ENCODE results near the gene HSPB8. TPM values are rescaled to one million over a fixed set of nuclear protein-coding genes. Genes with fewer than 3 reads are reported as not detected.

The HSPB8 gene
- total RNA-seq, 2 experiments from 2014 or later, result not detected

DNA sequence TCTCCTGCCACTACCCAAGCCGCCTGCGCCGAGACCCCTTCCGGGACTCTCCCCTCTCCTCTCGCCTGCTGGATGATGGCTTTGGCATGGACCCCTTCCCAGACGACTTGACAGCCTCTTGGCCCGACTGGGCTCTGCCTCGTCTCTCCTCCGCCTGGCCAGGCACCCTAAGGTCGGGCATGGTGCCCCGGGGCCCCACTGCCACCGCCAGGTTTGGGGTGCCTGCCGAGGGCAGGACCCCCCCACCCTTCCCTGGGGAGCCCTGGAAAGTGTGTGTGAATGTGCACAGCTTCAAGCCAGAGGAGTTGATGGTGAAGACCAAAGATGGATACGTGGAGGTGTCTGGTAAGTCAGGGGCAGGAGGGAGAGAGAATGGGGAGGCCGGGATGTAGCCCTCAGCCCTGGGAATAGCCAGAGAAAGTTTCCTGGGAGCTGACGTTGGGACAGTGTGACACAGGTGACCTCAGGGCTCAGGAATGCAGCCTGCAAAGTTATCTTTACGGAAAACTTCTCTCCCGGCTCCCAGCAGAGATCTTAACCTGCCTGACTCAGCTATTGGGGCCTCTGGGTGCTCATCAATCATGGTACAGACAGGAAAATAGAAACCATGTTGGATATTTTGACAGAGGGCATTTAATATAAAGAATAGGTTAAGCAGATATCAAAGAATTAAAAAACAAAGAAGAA is 747 bp downstream of the HSPB8 start:
- H3K9me3 Mint-ChIP-seq (ENCODE audit: low read depth), result no peaks in the 10 kb centered on the region
- no peak for ATAC-seq

DNA sequence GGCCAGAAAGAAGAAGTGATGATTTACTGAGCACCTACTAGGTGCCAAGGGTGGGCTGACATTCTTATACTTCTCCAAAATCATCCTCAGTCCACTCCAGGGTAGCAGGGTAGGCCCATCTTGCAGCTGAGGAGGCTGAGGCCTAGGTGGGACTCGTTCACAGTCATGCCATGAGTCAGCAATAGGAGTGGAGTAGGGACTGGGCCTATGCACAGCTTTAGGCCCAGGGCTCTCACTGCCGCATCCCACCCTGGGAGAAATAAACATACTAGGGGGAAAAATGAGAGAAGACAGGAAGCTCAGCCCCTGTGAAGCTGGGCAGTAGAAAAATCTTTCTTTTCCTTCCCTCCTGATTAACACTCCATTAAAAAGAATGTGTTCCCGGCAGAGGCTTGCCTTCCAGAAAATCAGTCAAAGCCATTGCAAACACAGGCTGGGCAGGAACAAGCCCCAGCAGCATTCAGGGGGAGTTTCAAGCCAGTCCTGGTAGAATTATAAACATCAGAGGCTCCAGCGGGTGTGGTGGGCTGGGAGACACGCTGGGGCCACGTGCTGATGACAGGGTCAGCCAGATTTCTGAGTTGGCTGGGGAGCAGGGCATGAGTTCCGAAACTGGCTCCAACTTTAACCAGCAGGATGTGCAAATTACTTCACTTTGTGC is 1.8 kb downstream of the HSPB8 start:
- CTCF ChIA-PET, result no interaction called here
- Mint-ChIP-seq H3K27ac (no peak overlapping the region), H3K4me3 (no peak overlapping the region), H3K36me3 (no peaks in the 10 kb centered on the region), H3K4me1 (no peaks in the 10 kb centered on the region), H3K9me3 (ENCODE audit: low read depth) (no peaks in the 10 kb centered on the region), H3K27me3 (no peaks in the 10 kb centered on the region)
- DNase-seq (no peak), ATAC-seq (no peak)

More for the DNA sequence above, 747 bp downstream of the HSPB8 start:
- Mint-ChIP-seq H3K27ac (no peak overlapping the region), H3K4me1 (no peaks in the 10 kb centered on the region), H3K36me3 (no peaks in the 10 kb centered on the region), H3K27me3 (no peaks in the 10 kb centered on the region), H3K4me3 (no peak overlapping the region)
- no peak for DNase-seq
- CTCF ChIA-PET, result no interaction called here

DNA sequence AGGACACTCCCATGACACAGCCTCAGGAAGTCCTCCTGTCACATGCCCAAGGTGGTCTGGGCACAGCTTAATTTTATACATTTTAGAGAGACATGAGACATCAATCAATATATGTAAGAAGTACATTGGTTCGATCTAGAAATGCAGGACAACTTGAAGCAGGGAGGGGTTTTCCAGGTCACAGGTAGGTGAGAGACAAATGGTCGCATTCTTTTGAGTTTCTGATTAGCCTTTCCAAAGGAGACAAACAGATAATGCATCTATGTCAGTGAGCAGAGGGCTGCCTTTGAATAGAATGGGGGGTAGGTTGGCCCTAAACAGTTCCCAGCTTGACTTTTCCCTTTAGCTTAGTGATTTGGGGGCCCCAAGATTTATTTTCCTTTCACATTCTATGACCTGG is 2.5 kb downstream of the HSPB8 start:
- H3K4me1 Mint-ChIP-seq, result no peaks in the 10 kb centered on the region
- CTCF ChIA-PET, result no interaction called here
- ATAC-seq, result no peak
- no peak for DNase-seq
- H3K27me3 Mint-ChIP-seq, result no peaks in the 10 kb centered on the region
- no peak overlapping the region for H3K27ac Mint-ChIP-seq
- H3K4me3 Mint-ChIP-seq, result no peak overlapping the region
- H3K9me3 Mint-ChIP-seq (ENCODE audit: low read depth), result no peaks in the 10 kb centered on the region
- no peaks in the 10 kb centered on the region for H3K36me3 Mint-ChIP-seq

DNA sequence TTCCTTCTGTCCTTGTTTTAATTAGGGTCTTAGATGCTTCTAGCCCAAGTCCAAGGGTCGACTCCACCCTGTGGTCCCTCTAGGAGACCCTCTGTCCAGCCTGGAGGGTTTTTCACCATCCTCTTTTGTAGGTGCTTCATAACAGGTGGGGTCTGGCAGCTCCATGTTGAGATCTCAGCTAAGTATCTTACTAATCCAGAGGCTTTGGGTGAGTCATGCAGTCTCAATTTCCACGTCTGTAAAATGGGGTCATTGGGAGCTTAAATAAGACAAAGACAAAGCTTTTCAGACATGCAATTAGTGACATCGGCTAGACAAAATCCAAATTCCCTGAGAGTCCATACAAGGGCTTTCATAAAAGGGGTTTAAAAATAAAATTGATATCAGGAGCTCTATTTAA is 3.2 kb downstream of the HSPB8 start:
- Mint-ChIP-seq H3K27ac (no peak overlapping the region), H3K27me3 (no peaks in the 10 kb centered on the region), H3K9me3 (ENCODE audit: low read depth) (no peaks in the 10 kb centered on the region), H3K36me3 (no peaks in the 10 kb centered on the region), H3K4me3 (no peak overlapping the region), H3K4me1 (no peaks in the 10 kb centered on the region)
- DNase-seq, result no peak
- CTCF ChIA-PET, result interaction anchor here (0.9 kb wide), 1 partner anchor 231 kb away, joined by 3 read pairs; no protein-coding TSS in a partner anchor
- ATAC-seq, result no peak

DNA sequence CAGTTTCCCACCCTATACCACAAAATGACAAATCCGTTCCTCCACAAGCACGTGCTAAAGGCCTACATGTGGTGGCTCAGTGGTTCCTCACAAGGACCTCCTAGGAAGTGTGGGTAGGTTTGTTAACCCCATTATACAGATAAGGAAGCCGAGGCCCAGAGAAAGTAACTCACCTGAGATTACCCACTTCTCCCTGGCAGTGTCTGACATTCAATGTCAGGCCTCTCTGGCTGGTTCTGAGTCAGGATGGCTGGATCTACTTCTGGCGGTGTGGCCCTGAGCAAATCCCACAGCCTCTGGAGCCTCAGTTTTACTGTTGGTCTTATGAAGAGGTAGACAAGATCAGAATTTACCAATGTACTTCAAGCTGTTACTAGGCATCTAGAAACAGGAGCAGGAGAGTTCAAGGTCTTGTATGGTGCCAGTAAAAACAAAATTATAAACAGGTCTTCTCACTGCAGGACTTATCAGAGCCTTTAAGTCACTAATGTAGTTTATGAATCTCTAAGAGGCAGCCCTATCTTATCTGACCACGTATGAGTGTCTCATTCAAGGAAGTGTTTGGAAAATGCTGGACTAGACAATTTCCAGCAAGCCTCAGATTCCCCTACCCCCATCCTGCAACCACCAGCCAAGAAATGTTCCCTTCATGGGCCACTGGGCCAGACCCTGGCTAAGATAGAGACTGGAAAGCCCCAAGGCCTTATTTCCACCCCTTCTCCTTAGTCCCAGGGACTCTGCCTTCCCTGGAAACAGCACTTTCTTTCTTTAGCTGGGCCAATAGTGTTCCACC is 4.2 kb downstream of the HSPB8 start:
- H3K4me3 Mint-ChIP-seq, result no peak overlapping the region
- no peak for DNase-seq
- no peaks in the 10 kb centered on the region for H3K36me3 Mint-ChIP-seq
- no peak for ATAC-seq
- H3K27ac Mint-ChIP-seq, result no peak overlapping the region
- CTCF ChIA-PET, result no interaction called here
- H3K27me3 Mint-ChIP-seq, result no peaks in the 10 kb centered on the region
- no peaks in the 10 kb centered on the region for H3K9me3 Mint-ChIP-seq (ENCODE audit: low read depth)
- H3K4me1 Mint-ChIP-seq, result no peaks in the 10 kb centered on the region

DNA sequence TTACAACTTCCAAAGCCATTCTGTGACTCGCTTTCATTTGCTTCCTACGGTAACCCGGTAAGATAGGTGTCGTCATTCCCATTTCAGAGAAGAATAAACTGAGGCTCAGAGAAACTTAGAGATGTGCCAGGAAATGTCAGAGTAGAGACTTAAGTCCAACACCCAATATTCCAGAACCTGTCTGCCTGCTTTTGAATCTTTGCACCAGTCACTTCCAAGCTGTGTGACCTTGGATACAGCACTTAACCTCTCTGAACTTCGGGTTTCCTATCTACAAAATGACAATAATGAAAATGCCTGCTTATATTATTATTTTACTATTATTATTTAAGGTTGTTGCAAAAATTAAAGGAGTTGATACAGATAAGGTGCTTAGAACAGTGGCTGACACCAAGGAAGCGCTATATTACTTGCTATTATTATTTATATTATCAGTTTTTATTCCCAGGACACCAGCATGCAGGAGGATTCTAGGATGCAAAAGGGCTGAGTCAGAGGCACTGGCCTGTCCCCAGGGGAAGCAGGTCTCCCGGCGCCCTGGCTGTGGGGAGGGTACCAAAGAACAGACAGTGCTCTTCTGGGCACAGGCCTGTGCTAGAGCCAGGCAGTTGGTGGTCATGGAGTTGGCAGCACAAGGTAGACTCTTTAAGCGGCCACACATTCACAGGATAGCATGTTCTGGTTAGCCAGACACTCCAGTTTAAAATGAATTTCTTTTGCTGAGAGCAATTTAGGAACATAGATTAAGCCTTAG is 5.4 kb downstream of the HSPB8 start:
- Mint-ChIP-seq H3K4me3 (no peak overlapping the region), H3K36me3 (no peaks in the 10 kb centered on the region), H3K27me3 (no peaks in the 10 kb centered on the region), H3K27ac (no peak overlapping the region), H3K4me1 (no peaks in the 10 kb centered on the region), H3K9me3 (ENCODE audit: low read depth) (no peaks in the 10 kb centered on the region)
- DNase-seq (no peak), ATAC-seq (no peak)
- CTCF ChIA-PET, result no interaction called here

DNA sequence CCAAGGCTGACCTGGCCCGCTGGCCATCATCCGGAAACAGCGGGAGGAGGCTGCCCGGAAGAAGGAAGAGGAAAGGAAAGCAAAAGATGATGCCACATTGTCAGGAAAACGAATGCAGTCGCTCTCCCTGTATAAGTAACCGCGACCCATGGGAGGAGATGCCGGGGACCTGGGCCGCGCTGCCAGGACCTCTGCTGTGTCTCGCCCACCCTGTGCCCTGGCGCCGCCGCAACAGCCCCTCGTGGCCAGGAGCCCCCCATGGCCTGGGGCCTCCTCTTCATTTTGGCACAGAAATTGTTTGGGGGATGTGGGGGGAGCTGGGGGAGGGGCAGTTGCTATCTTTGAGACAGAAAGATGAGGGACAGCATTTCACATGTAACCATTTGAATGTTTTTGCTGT is 16.5 kb downstream of the HSPB8 start:
- no peak for ATAC-seq
- Mint-ChIP-seq H3K36me3 (no peaks in the 10 kb centered on the region), H3K4me3 (no peak overlapping the region), H3K4me1 (no peaks in the 10 kb centered on the region), H3K9me3 (ENCODE audit: low read depth) (peaks cover 4% of the 10 kb centered on the region), H3K27me3 (no peaks in the 10 kb centered on the region), H3K27ac (no peak overlapping the region)
- CTCF ChIA-PET, result no interaction called here
- DNase-seq, result no peak

DNA sequence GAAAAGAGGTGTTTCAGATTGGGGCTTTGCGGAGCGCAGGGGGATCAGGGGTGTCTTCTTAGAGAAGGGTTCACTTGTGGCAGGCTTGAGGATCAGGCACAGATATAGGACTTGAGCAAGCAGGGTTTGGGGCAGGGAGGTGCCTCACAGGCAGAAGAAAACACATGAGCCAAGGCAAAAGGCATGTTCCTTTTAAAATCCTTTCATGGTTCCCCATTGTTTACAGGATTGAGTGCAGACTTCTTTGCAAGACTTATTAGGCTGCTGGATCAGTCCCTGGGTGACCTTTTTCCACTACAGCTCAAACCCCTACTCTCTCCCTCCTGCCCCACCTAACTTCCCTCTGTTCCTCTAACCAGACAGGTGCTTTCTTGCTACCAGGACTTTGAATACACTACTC is 19.7 kb downstream of the HSPB8 start:
- DNase-seq, result no peak
- Mint-ChIP-seq H3K27me3 (no peaks in the 10 kb centered on the region), H3K9me3 (ENCODE audit: low read depth) (peaks cover 4% of the 10 kb centered on the region), H3K4me3 (no peak overlapping the region), H3K4me1 (no peaks in the 10 kb centered on the region), H3K27ac (no peak overlapping the region), H3K36me3 (no peaks in the 10 kb centered on the region)
- no peak for ATAC-seq
- CTCF ChIA-PET, result no interaction called here

DNA sequence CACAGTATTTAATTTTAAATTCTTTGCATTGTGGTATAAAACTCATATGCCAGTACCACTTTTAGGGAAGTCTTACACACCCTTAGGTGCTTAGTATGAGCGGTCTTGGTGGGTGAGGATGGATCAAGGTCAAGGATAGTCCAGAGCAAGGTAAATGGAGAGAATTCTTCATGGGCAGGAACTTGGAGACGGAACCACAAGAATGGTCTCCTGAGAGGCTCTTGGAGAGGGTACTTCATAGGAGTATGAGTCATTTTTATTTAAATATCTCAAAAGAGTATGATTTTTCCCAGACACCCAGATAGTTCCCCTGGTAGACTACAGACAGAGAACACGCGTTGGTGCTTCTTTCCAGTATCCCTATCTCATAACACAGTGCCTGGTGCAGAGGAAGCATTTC is 21.9 kb downstream of the HSPB8 start:
- ATAC-seq (no peak), DNase-seq (no peak)
- CTCF ChIA-PET, result no interaction called here
- H3K27ac Mint-ChIP-seq, result no peak overlapping the region
- H3K36me3 Mint-ChIP-seq, result no peaks in the 10 kb centered on the region
- H3K4me3 Mint-ChIP-seq, result no peak overlapping the region
- H3K9me3 Mint-ChIP-seq (ENCODE audit: low read depth), result peaks cover 2% of the 10 kb centered on the region
- no peaks in the 10 kb centered on the region for H3K4me1 Mint-ChIP-seq
- no peaks in the 10 kb centered on the region for H3K27me3 Mint-ChIP-seq

DNA sequence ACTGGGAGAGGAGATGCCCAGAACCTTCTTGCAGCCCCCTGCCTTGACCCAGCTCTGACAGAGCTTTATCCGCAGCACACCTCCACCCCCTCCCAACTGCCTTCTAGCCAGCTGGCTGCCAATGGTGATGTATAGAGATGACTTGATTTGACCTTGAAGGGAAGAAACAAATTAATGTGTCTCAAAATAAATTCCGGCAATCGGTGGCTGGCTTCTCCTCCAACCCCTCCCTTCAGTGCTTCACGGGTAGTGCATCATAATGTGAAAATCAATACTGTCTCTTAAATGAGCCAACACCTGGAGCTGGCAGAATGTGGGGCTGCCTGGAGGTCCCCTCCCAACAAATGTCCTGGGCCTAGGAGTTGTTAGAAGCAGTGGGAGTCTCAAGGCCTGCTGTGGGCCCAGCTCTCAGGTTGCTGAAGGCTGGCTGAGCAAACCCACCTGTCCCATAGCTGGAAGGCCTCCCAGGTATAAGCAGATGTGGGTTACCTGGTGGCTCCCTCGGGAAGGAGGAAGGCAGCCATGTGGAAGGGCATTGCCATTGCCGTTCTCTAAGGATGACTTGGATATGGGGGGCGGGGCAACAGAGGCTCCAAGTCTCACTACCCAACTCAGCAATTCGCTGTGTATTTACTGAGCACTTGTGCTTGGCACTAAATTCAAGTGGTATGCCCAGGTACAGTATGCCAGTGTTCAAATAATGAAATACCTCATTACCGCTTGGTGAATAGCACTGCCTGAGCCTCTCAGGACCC is 23.2 kb downstream of the HSPB8 start:
- no peaks in the 10 kb centered on the region for H3K36me3 Mint-ChIP-seq
- H3K4me3 Mint-ChIP-seq, result no peak overlapping the region
- no peak overlapping the region for H3K27ac Mint-ChIP-seq
- no peaks in the 10 kb centered on the region for H3K4me1 Mint-ChIP-seq
- DNase-seq (no peak), ATAC-seq (no peak)
- H3K9me3 Mint-ChIP-seq (ENCODE audit: low read depth), result peaks cover 2% of the 10 kb centered on the region
- no peaks in the 10 kb centered on the region for H3K27me3 Mint-ChIP-seq
- CTCF ChIA-PET, result no interaction called here

DNA sequence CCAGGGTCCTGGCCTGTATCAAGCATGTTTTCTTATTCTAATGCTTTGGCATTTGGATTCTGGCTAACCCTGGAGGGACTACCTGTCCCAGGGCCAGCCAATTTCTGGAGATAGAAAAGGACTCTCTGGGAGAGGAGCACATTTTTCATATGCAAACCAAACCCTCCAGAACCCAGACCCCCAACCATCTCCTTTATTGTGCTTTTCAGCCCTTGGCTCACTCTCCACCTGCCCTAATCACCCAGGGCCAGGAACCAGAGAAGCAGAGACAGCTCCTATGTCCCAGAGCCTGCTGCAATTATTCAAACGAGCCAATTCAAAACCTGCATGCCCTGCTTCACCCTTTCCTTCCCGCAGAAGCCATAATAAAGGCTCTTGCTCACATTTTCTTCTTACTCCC is 23.8 kb downstream of the HSPB8 start:
- H3K4me1 Mint-ChIP-seq, result no peaks in the 10 kb centered on the region
- H3K36me3 Mint-ChIP-seq, result no peaks in the 10 kb centered on the region
- no peaks in the 10 kb centered on the region for H3K9me3 Mint-ChIP-seq (ENCODE audit: low read depth)

DNA sequence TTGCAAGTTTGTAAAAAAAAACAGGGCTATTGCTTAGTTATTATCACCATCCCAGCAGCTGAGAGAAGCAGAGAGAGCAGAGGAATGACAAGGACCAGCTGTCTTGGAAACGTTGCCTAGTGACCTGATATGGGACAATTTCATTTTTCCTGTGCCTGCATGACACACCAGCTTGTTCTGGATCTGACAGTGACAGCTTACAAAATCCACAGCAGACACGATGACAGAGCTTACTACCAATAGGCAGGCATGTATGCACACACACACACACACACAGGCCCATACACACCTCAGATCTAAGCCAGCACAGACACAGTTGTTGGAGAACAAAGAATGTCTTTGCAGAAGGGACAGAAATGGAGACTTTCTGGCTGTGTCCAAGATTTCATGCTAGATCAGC is 25.4 kb downstream of the HSPB8 start:
- H3K9me3 Mint-ChIP-seq (ENCODE audit: low read depth), result no peaks in the 10 kb centered on the region
- H3K36me3 Mint-ChIP-seq, result no peaks in the 10 kb centered on the region
- no peak overlapping the region for H3K4me3 Mint-ChIP-seq
- H3K27ac Mint-ChIP-seq, result no peak overlapping the region
- CTCF ChIA-PET, result no interaction called here
- H3K27me3 Mint-ChIP-seq, result no peaks in the 10 kb centered on the region
- DNase-seq (no peak), ATAC-seq (no peak)
- H3K4me1 Mint-ChIP-seq, result no peaks in the 10 kb centered on the region

More for the DNA sequence above, 23.8 kb downstream of the HSPB8 start:
- no peak overlapping the region for H3K27ac Mint-ChIP-seq
- H3K27me3 Mint-ChIP-seq, result no peaks in the 10 kb centered on the region
- DNase-seq, result no peak
- CTCF ChIA-PET, result no interaction called here
- no peak for ATAC-seq
- H3K4me3 Mint-ChIP-seq, result no peak overlapping the region

DNA sequence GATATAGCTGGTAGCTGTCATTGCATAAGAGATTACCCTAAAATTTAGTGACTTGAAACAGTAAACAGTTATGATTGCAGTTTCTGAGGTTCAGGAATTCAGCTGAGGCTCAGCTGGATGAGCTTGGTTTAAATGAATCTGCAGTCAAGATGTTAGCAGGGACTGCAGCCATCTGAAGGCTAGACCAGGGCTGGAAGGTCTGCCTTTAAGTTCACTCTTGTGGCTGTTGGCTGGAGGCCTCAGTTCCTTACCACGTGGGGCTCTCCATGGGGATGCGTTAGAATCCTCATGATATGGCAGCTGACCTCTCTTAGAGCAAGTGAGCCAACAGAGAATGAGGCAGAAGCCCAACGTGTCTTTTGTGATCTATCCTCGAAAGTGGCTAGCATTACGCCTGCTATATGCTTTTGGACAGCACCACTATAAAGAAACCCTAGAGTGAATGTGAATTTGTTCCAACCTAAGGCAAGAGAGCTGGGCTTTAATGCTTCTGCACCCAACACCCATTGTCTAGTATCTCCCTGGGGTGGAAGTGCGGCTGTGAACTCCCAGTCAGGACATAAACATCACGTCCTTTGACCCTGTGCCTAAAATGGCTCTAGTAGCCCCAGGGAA is 26.0 kb downstream of the HSPB8 start:
- Mint-ChIP-seq H3K27me3 (no peaks in the 10 kb centered on the region), H3K27ac (no peak overlapping the region), H3K4me1 (no peaks in the 10 kb centered on the region), H3K36me3 (no peaks in the 10 kb centered on the region), H3K9me3 (ENCODE audit: low read depth) (no peaks in the 10 kb centered on the region), H3K4me3 (no peak overlapping the region)
- CTCF ChIA-PET, result no interaction called here
- DNase-seq (no peak), ATAC-seq (no peak)

Measured in activated CD8-positive, alpha-beta memory T cell treated with anti-CD3 and anti-CD28 coated beads, Interleukin-2, amount 10 ng/mL, durations not matched to agents 7 days and 5 days (primary cell).